GM19193 (cell line): Measurements from ENCODE around the gene NEU3.

Experiments used
- POLR2A ChIP-seq: IDR thresholded peaks from 4 replicates; pipeline ENCODE4 v1.6.1; 2011; ENCODE audit not compliant: insufficient read depth, insufficient read length; ENCODE audit errors: extremely low read depth

NEU3 gene

GRCh38 chr11:75047191-75047590, 58.5 kb downstream of the NEU3 start:
- no peak for TF ChIP-seq POLR2A

GRCh38 chr11:75050516-75050915, 61.8 kb downstream of the NEU3 start:
- TF ChIP-seq POLR2A, result no peak

GRCh38 chr11:75051043-75051442, 62.3 kb downstream of the NEU3 start:
- no peak for TF ChIP-seq POLR2A

GRCh38 chr11:75052457-75052856, 63.7 kb downstream of the NEU3 start:
- TF ChIP-seq POLR2A, result no peak

GRCh38 chr11:75055511-75055910, 66.8 kb downstream of the NEU3 start:
- TF ChIP-seq POLR2A, result no peak

GRCh38 chr11:75056814-75057213, 68.1 kb downstream of the NEU3 start:
- no peak for TF ChIP-seq POLR2A

- TF ChIP-seq POLR2A, result no peak
These were observed 70.6 kb downstream of the NEU3 start for GRCh38 chr11:75059299-75059698.

- TF ChIP-seq POLR2A, result no peak
These were observed 75.1 kb downstream of the NEU3 start for GRCh38 chr11:75063741-75064314.

- no peak for TF ChIP-seq POLR2A
These were observed 77.3 kb downstream of the NEU3 start for GRCh38 chr11:75066061-75066460.
